Liver (tissue), 9 donors: ENCODE data around the gene GUCY1A2. TPM values are rescaled to one million over a fixed set of nuclear protein-coding genes. Genes with fewer than 3 reads are reported as not detected.

Experiments
- DNase-seq: peaks from one replicate; pipeline ENCODE4 v3.0.0-alpha.2; 2017; ENCODE audit warnings: low spot score
- H3K27ac ChIP-seq, 2 donors: one replicate each; pipeline ENCODE4 v1.7.0; 2013; ENCODE audit warnings: inconsistent platforms in 2 of 2, low read length in 2 of 2, control low read depth in 1 of 2, low read depth in 1 of 2, mild to moderate bottlenecking in 1 of 2
- H3K27me3 ChIP-seq, 4 donors: one replicate each; pipeline versions ENCODE4 v1.6.1 to v1.7.0; 2013; ENCODE audit warnings: low read length in 3 of 4, inconsistent platforms in 1 of 4, mild to moderate bottlenecking in 1 of 4, moderate library complexity in 1 of 4; ENCODE audit not compliant: control insufficient read depth in 4 of 4, insufficient read depth in 4 of 4
- H3K36me3 ChIP-seq, 4 donors: one replicate each; pipeline versions ENCODE4 v1.6.1 to v1.7.0; 2013; ENCODE audit warnings: low read length in 3 of 4, mild to moderate bottlenecking in 3 of 4, low read depth in 1 of 4, moderate library complexity in 1 of 4; ENCODE audit not compliant: control insufficient read depth in 4 of 4, insufficient read depth in 3 of 4
- H3K4me1 ChIP-seq, 4 donors: one replicate each; pipeline versions ENCODE4 v1.6.1 to v1.7.0; 2013; ENCODE audit warnings: low read length in 3 of 4, mild to moderate bottlenecking in 3 of 4, moderate library complexity in 1 of 4; ENCODE audit not compliant: control insufficient read depth in 4 of 4, insufficient read depth in 4 of 4
- H3K4me3 ChIP-seq, 3 donors: one replicate each; pipeline versions ENCODE4 v1.6.1 to v1.7.0; 2013; ENCODE audit warnings: low read length in 3 of 3, control low read depth in 1 of 3, low read depth in 1 of 3, mild to moderate bottlenecking in 1 of 3
- H3K9ac ChIP-seq, 2 donors: one replicate each; pipeline ENCODE4 v1.7.0; 2013; ENCODE audit warnings: low read length in 2 of 2, mild to moderate bottlenecking in 2 of 2, moderate library complexity in 2 of 2, control low read depth in 1 of 2, low read depth in 1 of 2
- H3K9me3 ChIP-seq, 4 donors: one replicate each; pipeline versions ENCODE4 v1.6.1 to v1.7.0; 2013; ENCODE audit warnings: low read length in 3 of 4; ENCODE audit not compliant: control insufficient read depth in 4 of 4
- ATF3 ChIP-seq: IDR thresholded peaks from 2 replicates; pipeline ENCODE4 v1.6.1; 2016; ENCODE audit warnings: antibody characterized with exemption
- EGR1 ChIP-seq, 2 donors: IDR thresholded peaks; 2 replicates each; pipeline ENCODE4 v1.6.1; 2016 to 2018; ENCODE audit warnings: antibody characterized with exemption in 2 of 2, low read depth in 2 of 2
- FOXA1 ChIP-seq: IDR thresholded peaks from 2 replicates; pipeline ENCODE4 v1.6.1; 2016; ENCODE audit warnings: antibody characterized with exemption
- FOXA2 ChIP-seq: IDR thresholded peaks from 2 replicates; pipeline ENCODE4 v1.6.1; 2016; ENCODE audit warnings: antibody characterized with exemption
- GABPA ChIP-seq, 2 donors: IDR thresholded peaks in 1 of 2; conservative IDR thresholded peaks in 1 of 2; 2 replicates each; pipeline ENCODE4 v1.6.1; 2016; ENCODE audit warnings: antibody characterized with exemption in 2 of 2, mild to moderate bottlenecking in 1 of 2, moderate library complexity in 1 of 2
- HNF4A ChIP-seq, 2 donors: conservative IDR thresholded peaks; 2 replicates each; pipeline ENCODE4 v1.6.1; 2016; ENCODE audit warnings: antibody characterized with exemption in 2 of 2, mild to moderate bottlenecking in 2 of 2
- HNF4G ChIP-seq: IDR thresholded peaks from 2 replicates; pipeline ENCODE4 v1.6.1; 2016; ENCODE audit warnings: antibody characterized with exemption
- JUND ChIP-seq, 2 donors: IDR thresholded peaks; 2 replicates each; pipeline ENCODE4 v1.6.1; 2016; ENCODE audit warnings: antibody characterized with exemption in 2 of 2
- MAX ChIP-seq: IDR thresholded peaks from 2 replicates; pipeline ENCODE4 v1.6.1; 2016; ENCODE audit warnings: antibody characterized with exemption
- NR2F2 ChIP-seq: IDR thresholded peaks from 2 replicates; pipeline ENCODE4 v1.6.1; 2016; ENCODE audit warnings: antibody characterized with exemption
- RAD21 ChIP-seq, 2 donors: IDR thresholded peaks; 2 replicates each; pipeline ENCODE4 v1.6.1; 2016; ENCODE audit warnings: antibody characterized with exemption in 2 of 2, mild to moderate bottlenecking in 2 of 2
- RXRA ChIP-seq, 2 donors: IDR thresholded peaks; 2 replicates each; pipeline ENCODE4 v1.6.1; 2017 to 2018; ENCODE audit warnings: antibody characterized with exemption in 2 of 2, mild to moderate bottlenecking in 1 of 2
- SP1 ChIP-seq: IDR thresholded peaks from 2 replicates; pipeline ENCODE4 v1.6.1; 2018; ENCODE audit warnings: antibody characterized with exemption, mild to moderate bottlenecking
- TAF1 ChIP-seq: conservative IDR thresholded peaks from 2 replicates; pipeline ENCODE4 v1.6.1; 2016; ENCODE audit warnings: antibody characterized with exemption, mild to moderate bottlenecking
- YY1 ChIP-seq: IDR thresholded peaks from 2 replicates; pipeline ENCODE4 v1.6.1; 2016; ENCODE audit warnings: antibody characterized with exemption, mild to moderate bottlenecking
- whole genome bisulfite sequencing: extraction: QIAGEN DNeasy Blood & Tissue Kit; methylation state at CpG from one replicate; pipeline ENCODE4 v1.1.7; 2013; 5-methylcytosine and 5-hydroxymethylcytosine counted together
- polyA plus RNA-seq, 2 donors: library from polyadenylated mRNA; stranded (reverse) in 1 of 2; unstranded in 1 of 2; fragments of 200-250 nt in 1 of 2; fragments of >200 nt in 1 of 2; fragmentation: Nextera tagmentation in 1 of 2; extraction: Ambion mirVana in 1 of 2; gene quantifications; one replicate each; pipeline versions ENCODE4 v1.2.1 to v1.2.3, GENCODE V29; 2013 to 2015
- total RNA-seq, 2 donors: library from RNA; depleted of rRNA; stranded (reverse); fragments of >200 nt; gene quantifications; one replicate each; pipeline ENCODE4 v1.2.3, GENCODE V29; 2014
- TF ChIP-seq, protein P1 (sequence below): fragments of 150-350 bp; IDR thresholded peaks from 2 replicates; pipeline ENCODE4 v1.5.1; 2017; ENCODE audit warnings: improper control_type of control experiment, low read depth, low read length; ENCODE audit not compliant: missing input control
- TF ChIP-seq, protein P2 (sequence below): IDR thresholded peaks from 2 replicates; pipeline ENCODE4 v1.6.1; 2016; ENCODE audit warnings: antibody characterized with exemption
- TF ChIP-seq, protein P3 (sequence below): IDR thresholded peaks from 2 replicates; pipeline ENCODE4 v1.6.1; 2016; ENCODE audit warnings: antibody characterized with exemption, mild to moderate bottlenecking
- donor health status: healthy.
- donor health status: healthy.
- donor health status: healthy.
- donor health status: healthy.
- donor health status: healthy.

GUCY1A2 gene
- total and polyA plus RNA-seq, 4 donors, result 0.55 to 4.4 (median 1.7) TPM

GRCh38 chr11:106679581-106679980 lies 338.7 kb downstream of the GUCY1A2 start:
- H3K4me1 ChIP-seq, result no peaks in the 10 kb centered on the region
- no peaks in the 10 kb centered on the region for H3K9me3 ChIP-seq
- 91% methylated on average over 1 of the region's 1 CpG for WGBS
- no peaks in the 10 kb centered on the region for H3K27me3 ChIP-seq
- no peak overlapping the region for H3K27ac ChIP-seq
- no peak for DNase-seq
- no peaks in the 10 kb centered on the region for H3K36me3 ChIP-seq
- no peak for TF ChIP-seq EGR1 (IDR thresholded peaks at IDR 0.05; ENCODE audit: low read depth in 2 of 2)
- TF ChIP-seq, protein P1, sequence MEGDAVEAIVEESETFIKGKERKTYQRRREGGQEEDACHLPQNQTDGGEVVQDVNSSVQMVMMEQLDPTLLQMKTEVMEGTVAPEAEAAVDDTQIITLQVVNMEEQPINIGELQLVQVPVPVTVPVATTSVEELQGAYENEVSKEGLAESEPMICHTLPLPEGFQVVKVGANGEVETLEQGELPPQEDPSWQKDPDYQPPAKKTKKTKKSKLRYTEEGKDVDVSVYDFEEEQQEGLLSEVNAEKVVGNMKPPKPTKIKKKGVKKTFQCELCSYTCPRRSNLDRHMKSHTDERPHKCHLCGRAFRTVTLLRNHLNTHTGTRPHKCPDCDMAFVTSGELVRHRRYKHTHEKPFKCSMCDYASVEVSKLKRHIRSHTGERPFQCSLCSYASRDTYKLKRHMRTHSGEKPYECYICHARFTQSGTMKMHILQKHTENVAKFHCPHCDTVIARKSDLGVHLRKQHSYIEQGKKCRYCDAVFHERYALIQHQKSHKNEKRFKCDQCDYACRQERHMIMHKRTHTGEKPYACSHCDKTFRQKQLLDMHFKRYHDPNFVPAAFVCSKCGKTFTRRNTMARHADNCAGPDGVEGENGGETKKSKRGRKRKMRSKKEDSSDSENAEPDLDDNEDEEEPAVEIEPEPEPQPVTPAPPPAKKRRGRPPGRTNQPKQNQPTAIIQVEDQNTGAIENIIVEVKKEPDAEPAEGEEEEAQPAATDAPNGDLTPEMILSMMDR, result no peak
- no peak for TF ChIP-seq NR2F2
- TF ChIP-seq HNF4G, result no peak
- no peak for TF ChIP-seq ATF3
- TF ChIP-seq RAD21 (IDR thresholded peaks at IDR 0.05), result no peak
- TF ChIP-seq HNF4A (conservative IDR thresholded peaks at IDR 0.05), result no peak
- no peak for TF ChIP-seq FOXA2
- no peak for TF ChIP-seq JUND (IDR thresholded peaks at IDR 0.05)
- no peak for TF ChIP-seq TAF1
- TF ChIP-seq FOXA1, result no peak
- no peak for TF ChIP-seq YY1
- TF ChIP-seq, protein P2, sequence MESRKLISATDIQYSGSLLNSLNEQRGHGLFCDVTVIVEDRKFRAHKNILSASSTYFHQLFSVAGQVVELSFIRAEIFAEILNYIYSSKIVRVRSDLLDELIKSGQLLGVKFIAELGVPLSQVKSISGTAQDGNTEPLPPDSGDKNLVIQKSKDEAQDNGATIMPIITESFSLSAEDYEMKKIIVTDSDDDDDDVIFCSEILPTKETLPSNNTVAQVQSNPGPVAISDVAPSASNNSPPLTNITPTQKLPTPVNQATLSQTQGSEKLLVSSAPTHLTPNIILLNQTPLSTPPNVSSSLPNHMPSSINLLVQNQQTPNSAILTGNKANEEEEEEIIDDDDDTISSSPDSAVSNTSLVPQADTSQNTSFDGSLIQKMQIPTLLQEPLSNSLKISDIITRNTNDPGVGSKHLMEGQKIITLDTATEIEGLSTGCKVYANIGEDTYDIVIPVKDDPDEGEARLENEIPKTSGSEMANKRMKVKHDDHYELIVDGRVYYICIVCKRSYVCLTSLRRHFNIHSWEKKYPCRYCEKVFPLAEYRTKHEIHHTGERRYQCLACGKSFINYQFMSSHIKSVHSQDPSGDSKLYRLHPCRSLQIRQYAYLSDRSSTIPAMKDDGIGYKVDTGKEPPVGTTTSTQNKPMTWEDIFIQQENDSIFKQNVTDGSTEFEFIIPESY, result no peak
- TF ChIP-seq SP1, result no peak
- no peak for TF ChIP-seq RXRA (IDR thresholded peaks at IDR 0.05)
- no peak for TF ChIP-seq MAX
- TF ChIP-seq, protein P3, sequence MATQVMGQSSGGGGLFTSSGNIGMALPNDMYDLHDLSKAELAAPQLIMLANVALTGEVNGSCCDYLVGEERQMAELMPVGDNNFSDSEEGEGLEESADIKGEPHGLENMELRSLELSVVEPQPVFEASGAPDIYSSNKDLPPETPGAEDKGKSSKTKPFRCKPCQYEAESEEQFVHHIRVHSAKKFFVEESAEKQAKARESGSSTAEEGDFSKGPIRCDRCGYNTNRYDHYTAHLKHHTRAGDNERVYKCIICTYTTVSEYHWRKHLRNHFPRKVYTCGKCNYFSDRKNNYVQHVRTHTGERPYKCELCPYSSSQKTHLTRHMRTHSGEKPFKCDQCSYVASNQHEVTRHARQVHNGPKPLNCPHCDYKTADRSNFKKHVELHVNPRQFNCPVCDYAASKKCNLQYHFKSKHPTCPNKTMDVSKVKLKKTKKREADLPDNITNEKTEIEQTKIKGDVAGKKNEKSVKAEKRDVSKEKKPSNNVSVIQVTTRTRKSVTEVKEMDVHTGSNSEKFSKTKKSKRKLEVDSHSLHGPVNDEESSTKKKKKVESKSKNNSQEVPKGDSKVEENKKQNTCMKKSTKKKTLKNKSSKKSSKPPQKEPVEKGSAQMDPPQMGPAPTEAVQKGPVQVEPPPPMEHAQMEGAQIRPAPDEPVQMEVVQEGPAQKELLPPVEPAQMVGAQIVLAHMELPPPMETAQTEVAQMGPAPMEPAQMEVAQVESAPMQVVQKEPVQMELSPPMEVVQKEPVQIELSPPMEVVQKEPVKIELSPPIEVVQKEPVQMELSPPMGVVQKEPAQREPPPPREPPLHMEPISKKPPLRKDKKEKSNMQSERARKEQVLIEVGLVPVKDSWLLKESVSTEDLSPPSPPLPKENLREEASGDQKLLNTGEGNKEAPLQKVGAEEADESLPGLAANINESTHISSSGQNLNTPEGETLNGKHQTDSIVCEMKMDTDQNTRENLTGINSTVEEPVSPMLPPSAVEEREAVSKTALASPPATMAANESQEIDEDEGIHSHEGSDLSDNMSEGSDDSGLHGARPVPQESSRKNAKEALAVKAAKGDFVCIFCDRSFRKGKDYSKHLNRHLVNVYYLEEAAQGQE, result no peak
- TF ChIP-seq GABPA (IDR thresholded peaks at IDR 0.05 in 1 of 2, conservative IDR thresholded peaks at IDR 0.05 in 1 of 2), result no peak
- H3K9ac ChIP-seq, result no peak overlapping the region
- no peak overlapping the region for H3K4me3 ChIP-seq
